ENCODE measurements around the gene CHN2. TPM values are rescaled to one million over a fixed set of nuclear protein-coding genes. Genes with fewer than 3 reads are reported as not detected.

CHN2 gene
- total RNA-seq, 1 experiment from 2014 or later = 2.1 TPM

DNA sequence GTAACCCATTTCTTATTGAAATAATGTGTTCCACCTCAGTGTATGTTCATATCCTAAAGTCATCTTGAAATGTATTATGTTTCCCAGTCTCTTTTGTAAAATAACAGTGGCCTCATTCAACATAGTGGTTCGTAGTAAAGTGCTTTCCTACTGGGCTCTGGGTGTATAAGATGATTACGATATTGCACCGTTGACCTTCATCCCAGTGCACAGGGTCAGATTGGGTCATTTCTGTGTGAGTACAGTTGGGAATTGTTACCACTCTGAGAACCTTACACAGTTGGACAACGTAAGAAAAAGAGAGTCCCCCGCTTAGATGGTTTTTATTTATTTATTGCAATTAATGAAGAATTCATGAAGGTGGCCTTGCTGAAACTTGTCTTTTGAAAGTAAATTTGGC lies 135.6 kb downstream of the CHN2 start:
- no peak overlapping the region for H2AFZ ChIP-seq (ENCODE audit: low read depth, low read length, poor library complexity, severe bottlenecking)
- CTCF ChIA-PET = no interaction called here
- no peak overlapping the region for H3K9ac ChIP-seq (ENCODE audit: low read length)
- no peaks in the 10 kb centered on the region for H3K9me2 ChIP-seq (ENCODE audit: insufficient read depth)
- BruUV-seq (replicated peaks) = no TSS peak
- no peaks in the 10 kb centered on the region for H3K4me1 ChIP-seq (ENCODE audit: control insufficient read depth in 1 of 2, insufficient read depth in 2 of 2, low read length in 2 of 2)
- no peaks in the 10 kb centered on the region for H3K36me3 ChIP-seq (ENCODE audit: control insufficient read depth in 1 of 2, insufficient read depth in 2 of 2, low read length in 2 of 2)
- DNase-seq (ENCODE audit: low read depth, low spot score) = no peak
- H3K9me3 ChIP-seq (ENCODE audit: control insufficient read depth in 1 of 2, insufficient read depth in 1 of 2, low read depth in 1 of 2, low read length in 2 of 2) = no peaks in the 10 kb centered on the region
- intact Hi-C loops (cut with micrococcal nuclease) = no loop called here
- TF ChIP-seq, protein P1, sequence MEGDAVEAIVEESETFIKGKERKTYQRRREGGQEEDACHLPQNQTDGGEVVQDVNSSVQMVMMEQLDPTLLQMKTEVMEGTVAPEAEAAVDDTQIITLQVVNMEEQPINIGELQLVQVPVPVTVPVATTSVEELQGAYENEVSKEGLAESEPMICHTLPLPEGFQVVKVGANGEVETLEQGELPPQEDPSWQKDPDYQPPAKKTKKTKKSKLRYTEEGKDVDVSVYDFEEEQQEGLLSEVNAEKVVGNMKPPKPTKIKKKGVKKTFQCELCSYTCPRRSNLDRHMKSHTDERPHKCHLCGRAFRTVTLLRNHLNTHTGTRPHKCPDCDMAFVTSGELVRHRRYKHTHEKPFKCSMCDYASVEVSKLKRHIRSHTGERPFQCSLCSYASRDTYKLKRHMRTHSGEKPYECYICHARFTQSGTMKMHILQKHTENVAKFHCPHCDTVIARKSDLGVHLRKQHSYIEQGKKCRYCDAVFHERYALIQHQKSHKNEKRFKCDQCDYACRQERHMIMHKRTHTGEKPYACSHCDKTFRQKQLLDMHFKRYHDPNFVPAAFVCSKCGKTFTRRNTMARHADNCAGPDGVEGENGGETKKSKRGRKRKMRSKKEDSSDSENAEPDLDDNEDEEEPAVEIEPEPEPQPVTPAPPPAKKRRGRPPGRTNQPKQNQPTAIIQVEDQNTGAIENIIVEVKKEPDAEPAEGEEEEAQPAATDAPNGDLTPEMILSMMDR (IDR thresholded peaks at IDR 0.05 in 2 of 3, conservative IDR thresholded peaks at IDR 0.05 in 1 of 3; ENCODE audit: borderline replicate concordance in 1 of 3, insufficient read depth in 1 of 3, low read depth in 2 of 3, low read length in 2 of 3) = no peak
- TF ChIP-seq SIN3A (IDR thresholded peaks at IDR 0.05; ENCODE audit: low read depth) (no peak), ELF1 (IDR thresholded peaks at IDR 0.05; ENCODE audit: borderline replicate concordance, low read depth) (no peak), POLR2A (IDR thresholded peaks at IDR 0.05; ENCODE audit: borderline replicate concordance, extremely low read depth, insufficient read depth, insufficient read length) (no peak), SP1 (IDR thresholded peaks at IDR 0.05; ENCODE audit: low read depth) (no peak), EZH2phosphoT487 (IDR thresholded peaks at IDR 0.05; ENCODE audit: borderline replicate concordance) (no peak), CEBPB (IDR thresholded peaks at IDR 0.05; ENCODE audit: low read depth) (no peak), RAD21 (IDR thresholded peaks at IDR 0.05; ENCODE audit: low read depth) (no peak), SRF (IDR thresholded peaks at IDR 0.05; ENCODE audit: low read depth) (no peak), EZH2 (IDR thresholded peaks at IDR 0.05) (no peak), ZNF274 (IDR thresholded peaks at IDR 0.05; ENCODE audit: low read depth, low read length) (no peak), YY1 (IDR thresholded peaks at IDR 0.05; ENCODE audit: extremely low read depth, insufficient replicate concordance, low read depth, low read length) (no peak), CBX3 (IDR thresholded peaks at IDR 0.05; ENCODE audit: low read depth) (no peak)
- TF ChIP-seq, protein P2, sequence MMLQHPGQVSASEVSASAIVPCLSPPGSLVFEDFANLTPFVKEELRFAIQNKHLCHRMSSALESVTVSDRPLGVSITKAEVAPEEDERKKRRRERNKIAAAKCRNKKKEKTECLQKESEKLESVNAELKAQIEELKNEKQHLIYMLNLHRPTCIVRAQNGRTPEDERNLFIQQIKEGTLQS (IDR thresholded peaks at IDR 0.05) = no peak
- TF ChIP-seq, protein P3, sequence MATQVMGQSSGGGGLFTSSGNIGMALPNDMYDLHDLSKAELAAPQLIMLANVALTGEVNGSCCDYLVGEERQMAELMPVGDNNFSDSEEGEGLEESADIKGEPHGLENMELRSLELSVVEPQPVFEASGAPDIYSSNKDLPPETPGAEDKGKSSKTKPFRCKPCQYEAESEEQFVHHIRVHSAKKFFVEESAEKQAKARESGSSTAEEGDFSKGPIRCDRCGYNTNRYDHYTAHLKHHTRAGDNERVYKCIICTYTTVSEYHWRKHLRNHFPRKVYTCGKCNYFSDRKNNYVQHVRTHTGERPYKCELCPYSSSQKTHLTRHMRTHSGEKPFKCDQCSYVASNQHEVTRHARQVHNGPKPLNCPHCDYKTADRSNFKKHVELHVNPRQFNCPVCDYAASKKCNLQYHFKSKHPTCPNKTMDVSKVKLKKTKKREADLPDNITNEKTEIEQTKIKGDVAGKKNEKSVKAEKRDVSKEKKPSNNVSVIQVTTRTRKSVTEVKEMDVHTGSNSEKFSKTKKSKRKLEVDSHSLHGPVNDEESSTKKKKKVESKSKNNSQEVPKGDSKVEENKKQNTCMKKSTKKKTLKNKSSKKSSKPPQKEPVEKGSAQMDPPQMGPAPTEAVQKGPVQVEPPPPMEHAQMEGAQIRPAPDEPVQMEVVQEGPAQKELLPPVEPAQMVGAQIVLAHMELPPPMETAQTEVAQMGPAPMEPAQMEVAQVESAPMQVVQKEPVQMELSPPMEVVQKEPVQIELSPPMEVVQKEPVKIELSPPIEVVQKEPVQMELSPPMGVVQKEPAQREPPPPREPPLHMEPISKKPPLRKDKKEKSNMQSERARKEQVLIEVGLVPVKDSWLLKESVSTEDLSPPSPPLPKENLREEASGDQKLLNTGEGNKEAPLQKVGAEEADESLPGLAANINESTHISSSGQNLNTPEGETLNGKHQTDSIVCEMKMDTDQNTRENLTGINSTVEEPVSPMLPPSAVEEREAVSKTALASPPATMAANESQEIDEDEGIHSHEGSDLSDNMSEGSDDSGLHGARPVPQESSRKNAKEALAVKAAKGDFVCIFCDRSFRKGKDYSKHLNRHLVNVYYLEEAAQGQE (IDR thresholded peaks at IDR 0.05; ENCODE audit: low read depth) = no peak
- TF ChIP-seq, protein P4, sequence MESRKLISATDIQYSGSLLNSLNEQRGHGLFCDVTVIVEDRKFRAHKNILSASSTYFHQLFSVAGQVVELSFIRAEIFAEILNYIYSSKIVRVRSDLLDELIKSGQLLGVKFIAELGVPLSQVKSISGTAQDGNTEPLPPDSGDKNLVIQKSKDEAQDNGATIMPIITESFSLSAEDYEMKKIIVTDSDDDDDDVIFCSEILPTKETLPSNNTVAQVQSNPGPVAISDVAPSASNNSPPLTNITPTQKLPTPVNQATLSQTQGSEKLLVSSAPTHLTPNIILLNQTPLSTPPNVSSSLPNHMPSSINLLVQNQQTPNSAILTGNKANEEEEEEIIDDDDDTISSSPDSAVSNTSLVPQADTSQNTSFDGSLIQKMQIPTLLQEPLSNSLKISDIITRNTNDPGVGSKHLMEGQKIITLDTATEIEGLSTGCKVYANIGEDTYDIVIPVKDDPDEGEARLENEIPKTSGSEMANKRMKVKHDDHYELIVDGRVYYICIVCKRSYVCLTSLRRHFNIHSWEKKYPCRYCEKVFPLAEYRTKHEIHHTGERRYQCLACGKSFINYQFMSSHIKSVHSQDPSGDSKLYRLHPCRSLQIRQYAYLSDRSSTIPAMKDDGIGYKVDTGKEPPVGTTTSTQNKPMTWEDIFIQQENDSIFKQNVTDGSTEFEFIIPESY (IDR thresholded peaks at IDR 0.05; ENCODE audit: extremely low read depth, insufficient replicate concordance, low read length) = no peak
- no peaks in the 10 kb centered on the region for H3K79me2 ChIP-seq (ENCODE audit: insufficient read depth, low read length)
- H3K4me2 ChIP-seq (ENCODE audit: low read length) = no peak overlapping the region
- H3K4me3 ChIP-seq (replicated peaks in 1 of 2; ENCODE audit: low read depth in 1 of 2, low read length in 2 of 2) = no peak overlapping the region
- no peaks in the 10 kb centered on the region for H4K20me1 ChIP-seq (ENCODE audit: insufficient read depth)
- H3K27me3 ChIP-seq (ENCODE audit: insufficient read depth, low read length) = peaks cover 5% of the 10 kb centered on the region; the same call in 1 of the 2 replicates
- no peak overlapping the region for H3K27ac ChIP-seq (ENCODE audit: low read depth, low read length)
- ATAC-seq = no peak
- POLR2A ChIA-PET = no interaction called here
- RAD21 ChIA-PET (ENCODE audit: low non-redundant PET in 1 of 2, low total read pairs in 2 of 2, uncharacterized antibody in 2 of 2, unreplicated experiment in 2 of 2) = no interaction called here

Measured in HCT116 (cell line).